ENCODE results near the gene ANGPTL4. TPM values are rescaled to one million over a fixed set of nuclear protein-coding genes. Genes with fewer than 3 reads are reported as not detected.

Gene ANGPTL4
- total and polyA plus RNA-seq, 2 of the 13 experiments (the other 11 are each of a cell fraction or from before 2014, with no cell fraction given): 0.80 to 21.7 TPM

DNA sequence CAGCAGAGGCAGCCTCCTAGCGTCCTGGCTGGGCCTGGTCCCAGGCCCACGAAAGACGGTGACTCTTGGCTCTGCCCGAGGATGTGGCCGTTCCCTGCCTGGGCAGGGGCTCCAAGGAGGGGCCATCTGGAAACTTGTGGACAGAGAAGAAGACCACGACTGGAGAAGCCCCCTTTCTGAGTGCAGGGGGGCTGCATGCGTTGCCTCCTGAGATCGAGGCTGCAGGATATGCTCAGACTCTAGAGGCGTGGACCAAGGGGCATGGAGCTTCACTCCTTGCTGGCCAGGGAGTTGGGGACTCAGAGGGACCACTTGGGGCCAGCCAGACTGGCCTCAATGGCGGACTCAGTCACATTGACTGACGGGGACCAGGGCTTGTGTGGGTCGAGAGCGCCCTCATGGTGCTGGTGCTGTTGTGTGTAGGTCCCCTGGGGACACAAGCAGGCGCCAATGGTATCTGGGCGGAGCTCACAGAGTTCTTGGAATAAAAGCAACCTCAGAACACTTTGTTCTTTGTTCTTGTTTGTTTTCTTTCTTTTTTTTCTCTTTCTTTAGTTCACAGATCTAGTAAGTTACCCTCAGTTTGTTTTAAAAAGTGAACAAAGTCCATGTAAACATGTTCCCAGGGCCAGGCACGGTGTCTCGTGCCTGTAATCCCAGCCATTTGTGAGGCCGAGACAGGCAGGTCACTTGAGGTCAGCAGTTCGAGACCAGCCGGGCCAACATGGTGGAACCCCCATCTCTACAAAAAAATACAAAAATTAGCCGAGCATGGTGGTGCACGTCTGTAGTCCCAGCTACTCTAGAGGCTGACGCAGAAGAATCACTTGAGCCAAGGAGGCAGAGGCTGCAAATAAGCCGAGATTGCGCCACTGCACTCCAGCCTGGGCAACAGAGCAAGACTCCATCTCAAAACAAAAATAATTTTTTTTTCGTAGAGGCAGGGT lies 10.2 kb downstream of the ANGPTL4 start (continued):
- TF ChIP-seq, protein P1, sequence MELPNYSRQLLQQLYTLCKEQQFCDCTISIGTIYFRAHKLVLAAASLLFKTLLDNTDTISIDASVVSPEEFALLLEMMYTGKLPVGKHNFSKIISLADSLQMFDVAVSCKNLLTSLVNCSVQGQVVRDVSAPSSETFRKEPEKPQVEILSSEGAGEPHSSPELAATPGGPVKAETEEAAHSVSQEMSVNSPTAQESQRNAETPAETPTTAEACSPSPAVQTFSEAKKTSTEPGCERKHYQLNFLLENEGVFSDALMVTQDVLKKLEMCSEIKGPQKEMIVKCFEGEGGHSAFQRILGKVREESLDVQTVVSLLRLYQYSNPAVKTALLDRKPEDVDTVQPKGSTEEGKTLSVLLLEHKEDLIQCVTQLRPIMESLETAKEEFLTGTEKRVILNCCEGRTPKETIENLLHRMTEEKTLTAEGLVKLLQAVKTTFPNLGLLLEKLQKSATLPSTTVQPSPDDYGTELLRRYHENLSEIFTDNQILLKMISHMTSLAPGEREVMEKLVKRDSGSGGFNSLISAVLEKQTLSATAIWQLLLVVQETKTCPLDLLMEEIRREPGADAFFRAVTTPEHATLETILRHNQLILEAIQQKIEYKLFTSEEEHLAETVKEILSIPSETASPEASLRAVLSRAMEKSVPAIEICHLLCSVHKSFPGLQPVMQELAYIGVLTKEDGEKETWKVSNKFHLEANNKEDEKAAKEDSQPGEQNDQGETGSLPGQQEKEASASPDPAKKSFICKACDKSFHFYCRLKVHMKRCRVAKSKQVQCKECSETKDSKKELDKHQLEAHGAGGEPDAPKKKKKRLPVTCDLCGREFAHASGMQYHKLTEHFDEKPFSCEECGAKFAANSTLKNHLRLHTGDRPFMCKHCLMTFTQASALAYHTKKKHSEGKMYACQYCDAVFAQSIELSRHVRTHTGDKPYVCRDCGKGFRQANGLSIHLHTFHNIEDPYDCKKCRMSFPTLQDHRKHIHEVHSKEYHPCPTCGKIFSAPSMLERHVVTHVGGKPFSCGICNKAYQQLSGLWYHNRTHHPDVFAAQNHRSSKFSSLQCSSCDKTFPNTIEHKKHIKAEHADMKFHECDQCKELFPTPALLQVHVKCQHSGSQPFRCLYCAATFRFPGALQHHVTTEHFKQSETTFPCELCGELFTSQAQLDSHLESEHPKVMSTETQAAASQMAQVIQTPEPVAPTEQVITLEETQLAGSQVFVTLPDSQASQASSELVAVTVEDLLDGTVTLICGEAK (IDR thresholded peaks at IDR 0.05): no peak
- TF ChIP-seq, protein P1 (CRISPR knock-in tag; IDR thresholded peaks at IDR 0.05): peak; percentile 68
- TF ChIP-seq PBX3 (CRISPR knock-in tag; IDR thresholded peaks at IDR 0.05; ENCODE audit: borderline replicate concordance): no peak
- peak; percentile 46; the same call in 1 of the 2 replicates for TF ChIP-seq BRD4 (CRISPR knock-in tag; IDR thresholded peaks at IDR 0.05)
- TF ChIP-seq, protein P2, sequence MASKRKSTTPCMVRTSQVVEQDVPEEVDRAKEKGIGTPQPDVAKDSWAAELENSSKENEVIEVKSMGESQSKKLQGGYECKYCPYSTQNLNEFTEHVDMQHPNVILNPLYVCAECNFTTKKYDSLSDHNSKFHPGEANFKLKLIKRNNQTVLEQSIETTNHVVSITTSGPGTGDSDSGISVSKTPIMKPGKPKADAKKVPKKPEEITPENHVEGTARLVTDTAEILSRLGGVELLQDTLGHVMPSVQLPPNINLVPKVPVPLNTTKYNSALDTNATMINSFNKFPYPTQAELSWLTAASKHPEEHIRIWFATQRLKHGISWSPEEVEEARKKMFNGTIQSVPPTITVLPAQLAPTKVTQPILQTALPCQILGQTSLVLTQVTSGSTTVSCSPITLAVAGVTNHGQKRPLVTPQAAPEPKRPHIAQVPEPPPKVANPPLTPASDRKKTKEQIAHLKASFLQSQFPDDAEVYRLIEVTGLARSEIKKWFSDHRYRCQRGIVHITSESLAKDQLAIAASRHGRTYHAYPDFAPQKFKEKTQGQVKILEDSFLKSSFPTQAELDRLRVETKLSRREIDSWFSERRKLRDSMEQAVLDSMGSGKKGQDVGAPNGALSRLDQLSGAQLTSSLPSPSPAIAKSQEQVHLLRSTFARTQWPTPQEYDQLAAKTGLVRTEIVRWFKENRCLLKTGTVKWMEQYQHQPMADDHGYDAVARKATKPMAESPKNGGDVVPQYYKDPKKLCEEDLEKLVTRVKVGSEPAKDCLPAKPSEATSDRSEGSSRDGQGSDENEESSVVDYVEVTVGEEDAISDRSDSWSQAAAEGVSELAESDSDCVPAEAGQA (IDR thresholded peaks at IDR 0.05; ENCODE audit: low read depth): no peak
- TF ChIP-seq, protein P2 (CRISPR knock-in tag; IDR thresholded peaks at IDR 0.05; ENCODE audit: borderline replicate concordance): no peak
- no peak for TF ChIP-seq ZNF496 (CRISPR knock-in tag; IDR thresholded peaks at IDR 0.05; ENCODE audit: insufficient replicate concordance)
- TF ChIP-seq ZNF564 (CRISPR knock-in tag; IDR thresholded peaks at IDR 0.05): 0 out of 2 replicates have a peak, but pooled peaks have one; percentile 45
- no peak for TF ChIP-seq ETV6 (CRISPR knock-in tag; conservative IDR thresholded peaks at IDR 0.05)
